ENCODE measurements around the gene RNF167.
A peak's percentile ranks its signal among the peaks of the same experiment; 100 is the strongest.
"Not testable (repeated sequence)": the region's sequence is repeated elsewhere in the genome, so short reads cannot be mapped to it uniquely, and the experiment has no call there.

Gene RNF167

GRCh38 chr17:4899341-4900230, 40.5 kb upstream of the RNF167 start, which contains the start of gene C17orf107:
Gene C17orf107 (plus strand): TSS chr17:4899536. CDS start chr17:4899763, 227 bp downstream.
- Histone ChIP-seq H3K9me3 (ENCODE audit: control insufficient read depth, insufficient read depth, low read length) (no peaks in the 10 kb centered on the region), H3K4me1 (ENCODE audit: insufficient read depth, low read length) (peaks cover 10% of the 10 kb centered on the region; the same call in 1 of the 2 replicates), H3K36me3 (ENCODE audit: insufficient read depth, low read length) (no peaks in the 10 kb centered on the region), H3K9ac (ENCODE audit: low read depth, low read length) (peak within 1 kb of the TSS; percentile 66; the same call in 1 of the 2 replicates)

- Histone ChIP-seq H3K36me3 (ENCODE audit: insufficient read depth, low read length) (no peaks in the 10 kb centered on the region), H3K9ac (ENCODE audit: low read depth, low read length) (peak overlapping the region; percentile 66; the same call in 1 of the 2 replicates), H3K9me3 (ENCODE audit: control insufficient read depth, insufficient read depth, low read length) (no peaks in the 10 kb centered on the region), H3K4me1 (ENCODE audit: insufficient read depth, low read length) (peaks cover 10% of the 10 kb centered on the region; the same call in 1 of the 2 replicates)
Measured at GRCh38 chr17:4900231-4901107, 39.6 kb upstream of the RNF167 start.

GRCh38 chr17:4901108-4901647, 38.9 kb upstream of the RNF167 start:
- H3K4me1 ChIP-seq (ENCODE audit: insufficient read depth, low read length): peaks cover 10% of the 10 kb centered on the region; the same call in 1 of the 2 replicates
- H3K9me3 ChIP-seq (ENCODE audit: control insufficient read depth, insufficient read depth, low read length): no peaks in the 10 kb centered on the region
- peak overlapping the region; percentile 66; the same call in 1 of the 2 replicates for H3K9ac ChIP-seq (ENCODE audit: low read depth, low read length)
- H3K36me3 ChIP-seq (ENCODE audit: insufficient read depth, low read length): no peaks in the 10 kb centered on the region

- peak overlapping the region; percentile 66; the same call in 1 of the 2 replicates for H3K9ac ChIP-seq (ENCODE audit: low read depth, low read length)
- H3K9me3 ChIP-seq (ENCODE audit: control insufficient read depth, insufficient read depth, low read length): no peaks in the 10 kb centered on the region
- H3K4me1 ChIP-seq (ENCODE audit: insufficient read depth, low read length): peaks cover 10% of the 10 kb centered on the region; the same call in 1 of the 2 replicates
- H3K36me3 ChIP-seq (ENCODE audit: insufficient read depth, low read length): no peaks in the 10 kb centered on the region
Measured at GRCh38 chr17:4901648-4902344, 38.3 kb upstream of the RNF167 start.

GRCh38 chr17:4902540-4902939, 37.5 kb upstream of the RNF167 start:
- no peak overlapping the region for H3K9ac ChIP-seq (ENCODE audit: low read depth, low read length)
- no peaks in the 10 kb centered on the region for H3K9me3 ChIP-seq (ENCODE audit: control insufficient read depth, insufficient read depth, low read length)
- peaks cover 10% of the 10 kb centered on the region; the same call in 1 of the 2 replicates for H3K4me1 ChIP-seq (ENCODE audit: insufficient read depth, low read length)
- H3K36me3 ChIP-seq (ENCODE audit: insufficient read depth, low read length): no peaks in the 10 kb centered on the region

- Histone ChIP-seq H3K9ac (ENCODE audit: low read depth, low read length) (peak within 1 kb of the TSS; percentile 66; the same call in 1 of the 2 replicates), H3K9me3 (ENCODE audit: control insufficient read depth, insufficient read depth, low read length) (no peaks in the 10 kb centered on the region), H3K4me1 (ENCODE audit: insufficient read depth, low read length) (peaks cover 10% of the 10 kb centered on the region; the same call in 1 of the 2 replicates), H3K36me3 (ENCODE audit: insufficient read depth, low read length) (no peaks in the 10 kb centered on the region)
Measured at GRCh38 chr17:4903051-4903818, 36.8 kb upstream of the RNF167 start, which contains the start of gene CHRNE. Gene CHRNE (minus strand): TSS chr17:4903098. CDS start chr17:4903063, 35 bp downstream.

GRCh38 chr17:4906642-4907041, 33.4 kb upstream of the RNF167 start:
- H3K9me3 ChIP-seq (ENCODE audit: control insufficient read depth, insufficient read depth, low read length); H3K36me3 ChIP-seq (ENCODE audit: insufficient read depth, low read length); H3K9ac ChIP-seq (ENCODE audit: low read depth, low read length): not testable (repeated sequence)
- H3K4me1 ChIP-seq (ENCODE audit: insufficient read depth, low read length): peaks cover 20% of the 10 kb centered on the region; the same call in 1 of the 2 replicates

GRCh38 chr17:4908301-4908700, 31.8 kb upstream of the RNF167 start:
- Histone ChIP-seq H3K36me3 (ENCODE audit: insufficient read depth, low read length) (no peaks in the 10 kb centered on the region), H3K9ac (ENCODE audit: low read depth, low read length) (0 out of 2 replicates have a peak overlapping the region, but pooled peaks have one; percentile 1), H3K9me3 (ENCODE audit: control insufficient read depth, insufficient read depth, low read length) (no peaks in the 10 kb centered on the region), H3K4me1 (ENCODE audit: insufficient read depth, low read length) (peaks cover 11% of the 10 kb centered on the region; the same call in 1 of the 2 replicates)

- peak overlapping the region; percentile 1; the same call in 1 of the 2 replicates for H3K9ac ChIP-seq (ENCODE audit: low read depth, low read length)
- peaks cover 10% of the 10 kb centered on the region; the same call in 1 of the 2 replicates for H3K4me1 ChIP-seq (ENCODE audit: insufficient read depth, low read length)
- no peaks in the 10 kb centered on the region for H3K9me3 ChIP-seq (ENCODE audit: control insufficient read depth, insufficient read depth, low read length)
- no peaks in the 10 kb centered on the region for H3K36me3 ChIP-seq (ENCODE audit: insufficient read depth, low read length)
Measured at GRCh38 chr17:4908711-4909496, 31.2 kb upstream of the RNF167 start.

- H3K9me3 ChIP-seq (ENCODE audit: control insufficient read depth, insufficient read depth, low read length): no peaks in the 10 kb centered on the region
- peaks cover 5% of the 10 kb centered on the region; the same call in 1 of the 2 replicates for H3K4me1 ChIP-seq (ENCODE audit: insufficient read depth, low read length)
- H3K36me3 ChIP-seq (ENCODE audit: insufficient read depth, low read length): no peaks in the 10 kb centered on the region
- no peak overlapping the region for H3K9ac ChIP-seq (ENCODE audit: low read depth, low read length)
Measured at GRCh38 chr17:4913994-4914393, 26.1 kb upstream of the RNF167 start.

GRCh38 chr17:4914551-4914950, 25.5 kb upstream of the RNF167 start:
- H3K4me1 ChIP-seq (ENCODE audit: insufficient read depth, low read length); H3K9ac ChIP-seq (ENCODE audit: low read depth, low read length); H3K36me3 ChIP-seq (ENCODE audit: insufficient read depth, low read length); H3K9me3 ChIP-seq (ENCODE audit: control insufficient read depth, insufficient read depth, low read length): not testable (repeated sequence)

GRCh38 chr17:4919511-4920047, 20.5 kb upstream of the RNF167 start:
- no peaks in the 10 kb centered on the region for H3K36me3 ChIP-seq (ENCODE audit: insufficient read depth, low read length)
- H3K9me3 ChIP-seq (ENCODE audit: control insufficient read depth, insufficient read depth, low read length): no peaks in the 10 kb centered on the region
- H3K4me1 ChIP-seq (ENCODE audit: insufficient read depth, low read length): peaks cover 8% of the 10 kb centered on the region
- no peak overlapping the region for H3K9ac ChIP-seq (ENCODE audit: low read depth, low read length)

All from ES-I3 (cell line).